GM12891 (cell line): ENCODE measurements around the gene DUSP22.

ENCODE experiments used
- POLR2A ChIP-seq: IDR thresholded peaks from 2 replicates; pipeline ENCODE4 v1.6.1; 2011; ENCODE audit warnings: low read depth, low read length, control low read depth
- TAF1 ChIP-seq: IDR thresholded peaks from 2 replicates; pipeline ENCODE4 v1.6.1; 2011; ENCODE audit warnings: low read depth, low read length, control low read depth

DNA sequence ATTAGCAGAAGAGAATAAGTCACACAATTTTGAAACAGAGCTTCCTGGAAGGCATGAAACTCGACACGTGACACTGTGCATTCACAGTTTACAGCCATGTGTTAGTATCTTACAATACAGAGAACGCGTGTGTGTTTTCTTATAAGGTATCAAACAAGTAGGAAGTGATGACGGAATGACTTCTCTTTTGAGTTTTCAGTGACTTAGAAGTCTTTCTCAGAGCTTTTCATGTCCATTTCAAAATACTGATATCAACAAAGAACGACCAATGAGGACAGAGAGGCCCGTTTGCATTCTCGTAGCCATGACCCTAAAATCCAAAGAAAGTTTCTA, 36.6 kb upstream of the DUSP22 start:
- TF ChIP-seq TAF1 = no peak
- TF ChIP-seq POLR2A = no peak
